AG04449 (cell line): ENCODE results near the gene CTNNA3.

Experiments
- CTCF ChIA-PET: fragments of 350-600 bp; formaldehyde crosslinking; extraction: SDS; loops from one replicate; lab custom pipeline; 2021; ENCODE audit warnings: antibody characterized with exemption; lab: Yijun Ruan, JAX
- POLR2A ChIA-PET: fragments of 400-600, 350-600 bp; formaldehyde crosslinking; extraction: SDS; loops from one replicate; lab custom pipeline; 2020; ENCODE audit warnings: antibody characterized with exemption, inconsistent platforms; lab: Yijun Ruan, JAX
- DNase-seq: peaks from one replicate; pipeline ENCODE4 v3.0.0-alpha.2; 2010; ENCODE audit warnings: low read depth, low spot score
- H3K4me3 ChIP-seq: 2 replicates; pipeline ENCODE4 v1.5.1; 2011; ENCODE audit warnings: low read depth, mild to moderate bottlenecking, control low read depth, low read length
- TF ChIP-seq, protein P1 (sequence below): IDR thresholded peaks from one replicate; pipeline ENCODE4 v1.5.1; 2011; ENCODE audit warnings: mild to moderate bottlenecking, moderate library complexity, low read length, control low read depth, inconsistent platforms; ENCODE audit not compliant: insufficient read depth; ENCODE audit errors: missing control alignments

The CTNNA3 gene

DNA sequence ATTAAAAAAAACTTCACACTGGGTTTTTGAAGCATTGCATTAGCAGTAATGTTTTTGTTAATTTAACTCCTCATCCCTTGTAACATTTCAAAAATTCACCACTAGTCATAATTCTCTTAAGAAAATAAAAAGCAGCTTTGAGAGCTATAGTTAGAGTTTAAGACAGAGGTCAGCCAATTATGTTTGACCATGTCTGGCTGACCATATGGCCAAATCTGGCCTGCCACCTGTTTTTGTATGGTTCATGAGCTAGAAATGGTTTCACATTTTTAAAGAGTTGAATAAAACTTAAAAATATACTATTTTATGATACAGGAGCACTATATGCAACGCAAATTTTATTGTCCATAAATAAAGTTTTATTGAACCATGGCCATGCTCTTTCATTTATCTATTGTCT, 843.2 kb downstream of the CTNNA3 start:
- ChIA-PET POLR2A (no interaction called here), CTCF (no interaction called here)

DNA sequence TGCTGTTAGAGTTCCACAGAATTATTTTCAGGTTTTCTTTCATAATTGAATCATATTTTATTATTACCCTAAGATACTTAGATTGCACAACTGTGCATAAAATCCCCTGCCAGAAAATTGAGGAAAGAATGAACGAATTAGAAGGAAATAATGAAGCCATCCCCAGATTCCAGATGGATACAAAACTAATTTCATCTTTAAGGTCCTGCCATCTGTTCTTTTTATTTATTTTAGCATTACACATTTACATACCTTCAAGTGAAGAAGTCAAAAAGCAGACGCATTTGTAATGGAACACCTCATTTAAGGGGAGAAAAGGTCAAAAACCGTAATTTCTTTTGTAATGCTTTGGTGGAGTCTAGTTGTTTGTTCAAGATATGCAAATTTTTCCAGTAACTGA, 847.1 kb downstream of the CTNNA3 start:
- CTCF ChIA-PET, result no interaction called here
- TF ChIP-seq, protein P1, sequence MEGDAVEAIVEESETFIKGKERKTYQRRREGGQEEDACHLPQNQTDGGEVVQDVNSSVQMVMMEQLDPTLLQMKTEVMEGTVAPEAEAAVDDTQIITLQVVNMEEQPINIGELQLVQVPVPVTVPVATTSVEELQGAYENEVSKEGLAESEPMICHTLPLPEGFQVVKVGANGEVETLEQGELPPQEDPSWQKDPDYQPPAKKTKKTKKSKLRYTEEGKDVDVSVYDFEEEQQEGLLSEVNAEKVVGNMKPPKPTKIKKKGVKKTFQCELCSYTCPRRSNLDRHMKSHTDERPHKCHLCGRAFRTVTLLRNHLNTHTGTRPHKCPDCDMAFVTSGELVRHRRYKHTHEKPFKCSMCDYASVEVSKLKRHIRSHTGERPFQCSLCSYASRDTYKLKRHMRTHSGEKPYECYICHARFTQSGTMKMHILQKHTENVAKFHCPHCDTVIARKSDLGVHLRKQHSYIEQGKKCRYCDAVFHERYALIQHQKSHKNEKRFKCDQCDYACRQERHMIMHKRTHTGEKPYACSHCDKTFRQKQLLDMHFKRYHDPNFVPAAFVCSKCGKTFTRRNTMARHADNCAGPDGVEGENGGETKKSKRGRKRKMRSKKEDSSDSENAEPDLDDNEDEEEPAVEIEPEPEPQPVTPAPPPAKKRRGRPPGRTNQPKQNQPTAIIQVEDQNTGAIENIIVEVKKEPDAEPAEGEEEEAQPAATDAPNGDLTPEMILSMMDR, result no peak
- H3K4me3 ChIP-seq, result no peak overlapping the region
- DNase-seq, result no peak
- POLR2A ChIA-PET, result no interaction called here

More for the DNA sequence above, 843.2 kb downstream of the CTNNA3 start:
- no peak overlapping the region for H3K4me3 ChIP-seq
- DNase-seq, result no peak
- TF ChIP-seq, protein P1, result no peak

DNA sequence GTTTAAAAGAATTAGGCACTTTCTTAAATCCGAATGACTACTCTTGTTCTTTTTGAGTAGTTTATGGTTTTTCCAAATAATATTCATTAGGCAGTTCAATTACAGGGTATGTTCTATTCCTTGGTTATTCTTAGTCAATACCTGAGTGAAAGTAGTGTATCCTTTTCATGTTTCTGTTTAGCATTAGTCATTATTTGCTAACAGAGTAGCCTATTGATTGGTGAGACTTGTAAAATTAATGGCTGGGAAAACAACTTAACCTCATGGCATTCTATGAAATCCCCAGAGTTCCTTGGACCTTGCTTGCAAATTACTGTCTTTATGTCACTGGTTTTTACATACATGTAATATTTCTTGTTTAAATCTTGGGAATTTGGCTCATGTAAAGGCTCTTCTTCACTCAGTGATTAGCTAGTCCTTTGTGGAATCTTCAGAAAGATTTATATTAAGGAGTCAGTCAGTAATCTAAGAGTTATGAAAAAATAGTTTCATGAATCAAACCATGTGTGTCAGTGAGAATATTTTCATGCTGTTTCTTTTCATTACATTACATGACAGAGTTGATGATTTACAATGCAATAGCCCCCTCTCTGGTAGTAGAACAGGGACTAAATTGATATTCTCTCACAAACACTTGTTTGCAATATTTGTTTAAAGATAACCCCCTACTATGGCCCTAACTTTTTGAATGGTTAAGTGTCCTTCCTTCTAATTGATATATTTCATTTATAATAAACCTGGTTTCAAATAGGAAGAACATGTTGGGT, 851.6 kb downstream of the CTNNA3 start:
- CTCF ChIA-PET, result interaction anchor here (1.5 kb wide), 1 partner anchor 11 kb away, joined by 4 read pairs; no protein-coding TSS in a partner anchor
- TF ChIP-seq, protein P1, result no peak
- H3K4me3 ChIP-seq, result no peak overlapping the region
- POLR2A ChIA-PET, result no interaction called here
- no peak for DNase-seq

DNA sequence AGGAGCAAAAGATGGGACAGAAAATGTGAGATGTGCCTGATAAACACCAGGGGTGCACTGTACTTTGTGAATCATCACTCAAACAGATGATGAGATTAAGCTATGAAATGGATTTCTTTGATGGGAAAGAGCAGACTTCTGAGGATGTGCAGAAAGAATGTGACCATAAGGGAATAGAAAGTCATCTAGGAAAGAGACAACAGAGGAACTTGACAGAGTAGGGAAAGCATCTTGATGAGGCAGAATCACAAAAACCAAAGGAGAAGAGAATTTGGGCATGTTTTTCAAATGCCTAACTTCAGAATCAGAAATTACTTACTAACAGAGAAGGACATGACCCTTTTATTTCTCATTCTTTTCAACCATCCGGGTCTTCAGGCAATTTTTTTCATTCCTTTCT, 852.6 kb downstream of the CTNNA3 start:
- CTCF ChIA-PET, result interaction anchor here (1.5 kb wide), 1 partner anchor 10 kb away, joined by 4 read pairs; no protein-coding TSS in a partner anchor
- no peak for DNase-seq
- POLR2A ChIA-PET, result no interaction called here
- H3K4me3 ChIP-seq, result no peak overlapping the region
- TF ChIP-seq, protein P1, result no peak

DNA sequence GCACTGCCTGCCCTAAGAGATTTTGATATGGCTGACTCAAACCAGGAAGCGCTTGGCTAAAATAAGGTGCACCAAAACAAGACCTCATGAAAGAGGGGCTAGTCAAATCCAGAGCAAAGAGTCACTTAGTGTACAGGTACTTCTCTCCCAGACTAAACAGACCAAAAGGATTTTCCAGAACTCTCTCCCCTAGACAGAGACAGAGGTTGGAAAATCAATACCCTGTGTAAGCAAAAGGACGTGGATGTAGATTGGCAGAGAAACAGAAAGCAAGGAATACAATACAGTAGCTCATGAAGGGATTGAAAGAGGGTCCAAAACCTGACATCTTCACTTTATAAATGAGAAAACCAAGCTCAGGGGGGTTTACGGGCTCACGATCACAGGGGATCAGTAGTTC, 853.1 kb downstream of the CTNNA3 start:
- ChIA-PET CTCF (no interaction called here), POLR2A (no interaction called here)
- no peak for DNase-seq
- no peak overlapping the region for H3K4me3 ChIP-seq
- TF ChIP-seq, protein P1, result no peak

DNA sequence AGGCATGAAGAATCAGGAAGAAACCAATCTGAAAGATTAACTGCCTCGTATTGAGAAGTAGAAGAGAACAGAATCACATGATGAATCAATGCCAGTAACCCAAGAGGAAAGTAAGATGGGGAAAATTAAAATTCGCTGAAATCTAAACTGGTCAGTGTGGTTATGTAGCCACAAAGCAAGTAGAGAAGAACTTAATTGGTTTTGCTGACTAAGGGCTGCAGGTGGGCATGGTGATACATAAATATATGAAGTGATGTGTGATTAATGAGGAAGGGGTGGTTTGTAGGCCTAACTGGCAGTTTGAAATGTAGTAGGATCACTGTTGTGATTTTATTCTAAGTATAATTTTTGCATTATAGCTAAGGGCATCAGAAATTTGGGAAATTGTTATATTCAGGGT, 853.6 kb downstream of the CTNNA3 start:
- no peak for DNase-seq
- CTCF ChIA-PET, result no interaction called here
- POLR2A ChIA-PET, result no interaction called here
- no peak overlapping the region for H3K4me3 ChIP-seq
- TF ChIP-seq, protein P1, result no peak
